HepG2 (cell line): ENCODE results near the gene CAMK2A. TPM values are rescaled to one million over a fixed set of nuclear protein-coding genes. Genes with fewer than 3 reads are reported as not detected.

Experiments used
- AGO1 ChIP-seq: fragments of 200-400 bp; formaldehyde crosslinking; IDR thresholded peaks from 2 replicates; pipeline ENCODE4 v1.6.1; 2017; ENCODE audit warnings: mild to moderate bottlenecking, low read depth, low read length, moderate library complexity; ENCODE audit not compliant: poor library complexity, severe bottlenecking
- CREM ChIP-seq, 2 experiments: sonication (generic) in 1 of 2; formaldehyde crosslinking in 1 of 2; IDR thresholded peaks; 2 replicates each; pipeline versions ENCODE4 v1.4.0 to v1.6.1; 2016 to 2020; ENCODE audit warnings: antibody characterized with exemption in 1 of 2, mild to moderate bottlenecking in 1 of 2, missing genetic modification reagents in 1 of 2
- EEA1 ChIP-seq: sonication (generic); formaldehyde crosslinking; IDR thresholded peaks from 2 replicates; pipeline ENCODE4 v1.5.1; 2020; ENCODE audit warnings: mild to moderate bottlenecking, missing genetic modification reagents, borderline replicate concordance
- ELK4 ChIP-seq: sonication (generic); formaldehyde crosslinking; IDR thresholded peaks from 2 replicates; pipeline ENCODE4 v1.9.0; 2021; ENCODE audit warnings: missing genetic modification reagents, borderline replicate concordance
- HMG20B ChIP-seq: conservative IDR thresholded peaks from 2 replicates; pipeline ENCODE4 v1.6.1; 2016; ENCODE audit warnings: missing genetic modification reagents, missing compliant biosample characterization
- MAZ ChIP-seq, 2 experiments: sonication (generic) in 1 of 2; formaldehyde crosslinking in 1 of 2; IDR thresholded peaks; 2 replicates each; pipeline versions ENCODE4 v1.5.0 to v1.6.1; 2012 to 2020; ENCODE audit warnings: low read depth in 2 of 2, mild to moderate bottlenecking in 2 of 2, borderline replicate concordance in 1 of 2, improper control_type of control experiment in 1 of 2, low read length in 1 of 2, missing genetic modification reagents in 1 of 2, moderate library complexity in 1 of 2
- RXRA ChIP-seq: sonication (generic); formaldehyde crosslinking; IDR thresholded peaks from 2 replicates; pipeline ENCODE4 v1.5.1; 2020; ENCODE audit warnings: missing genetic modification reagents
- SOX13 ChIP-seq, 3 experiments: fragments of 450-650 bp in 1 of 3; sonication (generic) in 1 of 3; formaldehyde crosslinking in 1 of 3; IDR thresholded peaks in 2 of 3; conservative IDR thresholded peaks in 1 of 3; 2 replicates each; pipeline versions ENCODE4 v1.5.0 to v1.6.1; 2016 to 2020; ENCODE audit warnings: antibody characterized with exemption in 1 of 3, mild to moderate bottlenecking in 1 of 3, missing compliant biosample characterization in 1 of 3, missing genetic modification reagents in 1 of 3, moderate library complexity in 1 of 3
- SRF ChIP-seq: IDR thresholded peaks from 2 replicates; pipeline ENCODE4 v1.6.1; 2011; ENCODE audit warnings: mild to moderate bottlenecking, low read depth, low read length, moderate library complexity
- TOE1 ChIP-seq: sonication (generic); formaldehyde crosslinking; IDR thresholded peaks from 2 replicates; pipeline ENCODE4 v1.4.0; 2020; ENCODE audit warnings: mild to moderate bottlenecking, missing genetic modification reagents
- ZBTB7A ChIP-seq: sonication (generic); formaldehyde crosslinking; IDR thresholded peaks from 2 replicates; pipeline ENCODE4 v1.8.0; 2022; ENCODE audit warnings: mild to moderate bottlenecking, missing genetic modification reagents
- ZKSCAN5 ChIP-seq: sonication (generic); formaldehyde crosslinking; IDR thresholded peaks from 2 replicates; pipeline ENCODE4 v1.5.1; 2020; ENCODE audit warnings: mild to moderate bottlenecking, missing genetic modification reagents
- ZNF224 ChIP-seq: sonication (generic); formaldehyde crosslinking; IDR thresholded peaks from 2 replicates; pipeline ENCODE4 v1.5.0; 2020; ENCODE audit warnings: mild to moderate bottlenecking, missing genetic modification reagents
- ZNF276 ChIP-seq: sonication (generic); formaldehyde crosslinking; IDR thresholded peaks from 2 replicates; pipeline ENCODE4 v1.4.0; 2020; ENCODE audit warnings: mild to moderate bottlenecking, low read depth, missing genetic modification reagents
- ZNF503 ChIP-seq: sonication (generic); formaldehyde crosslinking; IDR thresholded peaks from 2 replicates; pipeline ENCODE4 v1.4.0; 2020; ENCODE audit warnings: missing genetic modification reagents
- ZNF543 ChIP-seq: sonication (generic); formaldehyde crosslinking; IDR thresholded peaks from 2 replicates; pipeline ENCODE4 v1.4.0; 2020; ENCODE audit warnings: mild to moderate bottlenecking, missing genetic modification reagents
- ZNF609 ChIP-seq: sonication (generic); formaldehyde crosslinking; IDR thresholded peaks from 2 replicates; pipeline ENCODE4 v1.4.0; 2020; ENCODE audit warnings: mild to moderate bottlenecking, missing genetic modification reagents, borderline replicate concordance
- ZNF788 ChIP-seq: sonication (generic); formaldehyde crosslinking; IDR thresholded peaks from 2 replicates; pipeline ENCODE4 v1.5.0; 2020; ENCODE audit warnings: mild to moderate bottlenecking, missing genetic modification reagents, borderline replicate concordance
- ZSCAN22 ChIP-seq: sonication (generic); formaldehyde crosslinking; IDR thresholded peaks from 2 replicates; pipeline ENCODE4 v1.4.0; 2020; ENCODE audit warnings: mild to moderate bottlenecking, missing genetic modification reagents
- polyA plus RNA-seq, 8 experiments: library from polyadenylated mRNA; depleted of rRNA in 3 of 8; stranded (reverse) in 7 of 8; unstranded in 1 of 8; fragments of >200 nt; fragmentation: Illumina TruSeq in 4 of 8; extraction: Trizol in 4 of 8; gene quantifications; 2 replicates each; pipeline versions ENCODE4 v1.2.1 to v1.2.3, GENCODE V29; 2011 to 2016; ENCODE audit warnings: low read depth in 4 of 8, missing spikeins in 1 of 8, mixed read lengths in 1 of 8; ENCODE audit not compliant: insufficient read depth in 1 of 8
- total RNA-seq, 5 experiments: library from RNA; depleted of rRNA; stranded (reverse); fragments of >200 nt; fragmentation: Illumina TruSeq; extraction: Trizol; gene quantifications; 2 replicates each; pipeline ENCODE4 v1.2.3, GENCODE V29; 2016; ENCODE audit warnings: low read depth in 1 of 5

CAMK2A gene
- total and polyA plus RNA-seq, 2 of the 13 experiments (the other 11 are each of a cell fraction or from before 2014, with no cell fraction given), result 0.11 TPM; not detected in 1

- no peak for TF ChIP-seq SOX13 (IDR thresholded peaks at IDR 0.05)
- TF ChIP-seq SOX13 (CRISPR knock-in tag; conservative IDR thresholded peaks at IDR 0.05 in 1 of 2, IDR thresholded peaks at IDR 0.05 in 1 of 2), result peak in 1 of 2 experiments; percentile 39; a peak in 2 of 4 replicates
- TF ChIP-seq AGO1, result no peak
- TF ChIP-seq ZSCAN22 (CRISPR knock-in tag), result no peak
- TF ChIP-seq ELK4 (CRISPR knock-in tag), result no peak
- TF ChIP-seq MAZ (IDR thresholded peaks at IDR 0.05; ENCODE audit: borderline replicate concordance, low read depth, low read length), result no peak
- TF ChIP-seq MAZ (CRISPR knock-in tag; IDR thresholded peaks at IDR 0.05; ENCODE audit: low read depth), result no peak
- no peak for TF ChIP-seq ZNF543 (CRISPR knock-in tag)
- TF ChIP-seq EEA1 (CRISPR knock-in tag), result no peak
- TF ChIP-seq SRF, result peak; percentile 49; the same call in 1 of the 2 replicates
- TF ChIP-seq ZNF609 (CRISPR knock-in tag), result 0 out of 2 replicates have a peak, but pooled peaks have one; percentile 36
- peak; percentile 18; the same call in 1 of the 2 replicates for TF ChIP-seq ZBTB7A (CRISPR knock-in tag)
- peak; percentile 62 for TF ChIP-seq CREM (IDR thresholded peaks at IDR 0.05)
- TF ChIP-seq CREM (CRISPR knock-in tag; IDR thresholded peaks at IDR 0.05), result no peak
- TF ChIP-seq ZKSCAN5 (CRISPR knock-in tag), result no peak
- no peak for TF ChIP-seq ZNF788 (CRISPR knock-in tag)
- peak; percentile 35; the same call in 1 of the 2 replicates for TF ChIP-seq RXRA (CRISPR knock-in tag)
- TF ChIP-seq ZNF503, result peak; percentile 23; the same call in 1 of the 2 replicates
- no peak for TF ChIP-seq ZNF276 (CRISPR knock-in tag)
- peak; percentile 86 for TF ChIP-seq HMG20B
- TF ChIP-seq ZNF224, result no peak
- no peak for TF ChIP-seq TOE1 (CRISPR knock-in tag)
These were observed 34.8 kb downstream of the CAMK2A start (continued) for GRCh38 chr5:150254774-150255173.
